LoVo (cell line): ENCODE measurements around the gene GRWD1.

Source experiments
- DNase-seq: peaks from one replicate; pipeline ENCODE4 v3.0.0-alpha.2; 2016; ENCODE audit warnings: low spot score

The GRWD1 gene

DNA sequence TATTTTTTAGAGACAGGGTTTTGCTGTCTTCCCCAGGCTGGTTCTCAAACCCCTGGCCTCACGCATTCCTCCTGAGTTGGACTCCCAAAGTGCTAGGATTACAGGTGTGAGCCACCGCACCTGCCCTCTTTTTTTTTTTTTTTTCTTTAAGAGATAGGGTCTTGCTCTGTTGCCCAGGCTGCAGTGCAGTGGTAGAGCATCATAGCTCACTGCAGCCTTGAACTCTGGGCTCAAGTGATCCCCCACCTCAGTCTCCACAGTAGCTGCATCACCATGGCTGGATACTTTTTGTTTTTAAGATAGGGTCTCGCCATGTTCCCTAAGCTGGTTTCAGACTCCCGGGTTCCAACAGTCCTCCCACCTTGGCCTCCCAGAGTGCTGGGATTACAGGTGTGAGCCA, 11.1 kb downstream of the GRWD1 start:
- DNase-seq, result no peak

DNA sequence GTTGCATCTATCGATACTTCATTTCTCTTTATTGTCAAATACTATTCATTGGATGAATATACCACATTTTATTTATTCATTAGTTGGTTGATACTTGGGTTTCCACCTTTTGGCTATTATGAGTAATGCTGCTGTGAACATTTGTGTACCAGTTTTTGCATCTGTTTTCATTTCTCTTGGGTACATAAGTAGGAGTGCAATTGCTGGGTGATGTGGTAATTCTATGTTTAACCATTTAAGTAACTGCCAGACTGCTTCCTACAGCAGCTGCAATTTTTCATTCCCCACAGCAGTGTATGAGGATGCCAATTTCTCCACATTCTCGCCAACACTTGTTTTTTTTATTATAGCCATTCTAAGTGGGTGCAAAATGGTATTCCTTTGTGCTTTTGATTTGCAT, 12.2 kb downstream of the GRWD1 start:
- DNase-seq, result no peak

DNA sequence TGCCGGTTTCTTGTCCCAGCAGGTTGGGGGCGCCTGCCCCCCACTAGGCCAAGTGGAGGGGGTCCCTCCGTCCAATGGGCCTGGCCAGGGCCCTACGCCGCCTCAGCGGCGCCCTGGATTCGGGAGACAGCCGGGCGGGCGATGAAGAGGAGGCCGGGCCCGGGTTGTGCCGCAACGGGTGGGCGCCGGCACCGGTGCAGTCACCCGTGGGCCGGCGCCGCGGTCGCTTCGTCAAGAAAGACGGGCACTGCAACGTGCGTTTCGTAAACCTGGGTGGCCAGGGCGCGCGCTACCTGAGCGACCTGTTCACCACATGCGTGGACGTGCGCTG, 15.8 kb downstream of the GRWD1 start:
- no peak for DNase-seq

DNA sequence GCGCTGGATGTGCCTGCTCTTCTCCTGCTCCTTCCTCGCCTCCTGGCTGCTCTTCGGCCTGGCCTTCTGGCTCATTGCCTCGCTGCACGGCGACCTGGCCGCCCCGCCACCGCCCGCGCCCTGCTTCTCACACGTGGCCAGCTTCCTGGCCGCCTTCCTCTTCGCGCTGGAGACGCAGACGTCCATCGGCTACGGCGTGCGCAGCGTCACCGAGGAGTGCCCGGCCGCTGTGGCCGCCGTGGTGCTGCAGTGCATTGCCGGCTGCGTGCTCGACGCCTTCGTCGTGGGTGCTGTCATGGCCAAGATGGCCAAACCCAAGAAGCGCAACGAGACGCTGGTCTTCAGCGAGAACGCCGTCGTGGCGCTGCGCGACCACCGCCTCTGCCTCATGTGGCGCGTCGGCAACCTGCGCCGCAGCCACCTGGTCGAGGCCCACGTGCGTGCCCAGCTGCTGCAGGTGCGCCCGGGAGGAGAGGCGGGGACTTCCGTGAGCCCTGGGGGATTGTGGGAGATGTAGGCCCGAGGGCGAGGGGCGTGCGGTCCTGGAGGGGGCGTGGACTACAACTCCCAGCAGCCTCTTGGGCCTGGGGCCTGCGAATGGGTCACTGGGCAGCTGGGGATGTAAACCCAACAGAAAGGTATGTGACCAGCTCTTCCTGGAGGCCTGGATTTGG, 16.3 kb downstream of the GRWD1 start:
- no peak for DNase-seq

DNA sequence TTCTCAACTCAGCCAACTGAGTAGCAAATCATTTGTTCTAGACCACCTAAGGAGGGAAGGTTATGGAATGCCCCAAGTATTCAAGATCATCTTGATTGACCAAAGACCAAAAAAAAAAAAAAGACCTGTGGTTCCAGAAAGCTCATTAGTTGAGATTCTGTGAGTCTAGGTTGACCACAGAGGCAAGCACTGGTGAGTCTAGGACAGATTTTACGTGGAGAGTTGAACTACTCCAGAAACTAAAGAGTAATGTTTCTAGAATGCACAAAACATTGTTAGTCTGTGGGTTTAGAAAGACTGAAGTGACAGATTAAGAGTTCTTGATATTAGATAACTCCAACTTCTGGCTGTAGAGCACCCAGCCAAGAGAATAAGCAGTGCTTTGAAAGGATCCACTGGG, 19.4 kb downstream of the GRWD1 start:
- DNase-seq, result no peak

DNA sequence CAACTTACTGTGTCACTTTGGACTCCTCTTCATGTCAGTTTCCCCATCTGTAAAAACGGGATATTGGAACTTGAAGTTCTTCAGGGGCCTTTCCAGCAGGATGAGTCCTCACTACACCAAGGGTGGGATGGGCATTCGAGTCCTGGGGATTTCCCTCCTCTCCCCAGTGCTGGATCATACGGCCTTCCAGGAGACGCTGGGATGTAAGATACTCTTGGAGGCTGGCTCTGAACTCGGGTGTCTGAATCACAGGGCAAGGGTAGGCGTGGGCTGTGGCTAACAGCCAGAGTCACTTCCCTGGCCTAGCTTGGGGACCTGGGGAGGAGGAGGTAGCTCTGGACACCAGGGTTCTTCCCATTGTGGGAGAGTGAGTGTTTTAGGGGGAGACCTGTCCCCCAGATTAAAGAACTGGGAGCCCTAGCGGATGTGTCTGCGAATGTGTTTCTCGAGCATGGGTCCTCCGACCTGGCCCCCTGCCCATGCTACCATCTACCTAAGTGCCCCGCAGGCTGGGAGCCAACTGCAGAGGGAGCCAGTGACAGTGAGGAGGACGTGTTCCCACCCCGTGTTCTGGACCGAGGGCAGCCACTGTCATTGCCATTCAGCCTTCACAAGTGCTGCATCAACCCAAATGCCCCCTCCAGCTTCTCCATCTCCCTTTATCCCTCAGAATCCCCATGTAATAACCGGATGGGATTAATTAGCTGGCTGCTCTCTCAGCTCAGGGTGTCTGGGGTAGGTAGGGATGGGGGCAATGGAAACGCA, 21.0 kb downstream of the GRWD1 start:
- DNase-seq, result no peak

DNA sequence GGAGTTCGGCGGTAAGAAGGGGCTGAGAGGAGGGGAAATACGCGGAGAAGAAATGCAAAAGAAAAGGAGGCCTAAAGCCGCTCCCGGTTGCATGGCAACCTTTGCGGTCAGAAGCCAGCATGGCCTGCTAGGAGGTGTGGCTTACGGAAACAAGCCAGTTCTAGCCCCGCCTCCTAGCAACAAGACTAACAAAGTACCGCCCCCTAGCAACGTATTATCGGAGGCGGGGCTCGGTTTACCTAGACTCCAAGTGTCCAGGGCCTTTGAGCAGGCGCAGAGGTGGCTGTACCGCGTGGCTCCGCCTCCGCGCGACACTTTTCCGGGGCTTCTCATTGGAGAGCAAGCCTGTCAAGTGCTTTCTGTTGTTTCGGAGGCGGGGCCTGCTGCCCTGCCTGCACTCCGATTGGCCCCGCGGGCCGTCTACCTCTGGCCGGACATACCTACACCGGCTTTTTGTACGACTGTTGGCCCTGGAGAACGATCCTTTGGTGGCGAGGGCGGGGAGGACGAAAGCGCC, 23.0 kb downstream of the GRWD1 start:
- peak; percentile 99 for DNase-seq

DNA sequence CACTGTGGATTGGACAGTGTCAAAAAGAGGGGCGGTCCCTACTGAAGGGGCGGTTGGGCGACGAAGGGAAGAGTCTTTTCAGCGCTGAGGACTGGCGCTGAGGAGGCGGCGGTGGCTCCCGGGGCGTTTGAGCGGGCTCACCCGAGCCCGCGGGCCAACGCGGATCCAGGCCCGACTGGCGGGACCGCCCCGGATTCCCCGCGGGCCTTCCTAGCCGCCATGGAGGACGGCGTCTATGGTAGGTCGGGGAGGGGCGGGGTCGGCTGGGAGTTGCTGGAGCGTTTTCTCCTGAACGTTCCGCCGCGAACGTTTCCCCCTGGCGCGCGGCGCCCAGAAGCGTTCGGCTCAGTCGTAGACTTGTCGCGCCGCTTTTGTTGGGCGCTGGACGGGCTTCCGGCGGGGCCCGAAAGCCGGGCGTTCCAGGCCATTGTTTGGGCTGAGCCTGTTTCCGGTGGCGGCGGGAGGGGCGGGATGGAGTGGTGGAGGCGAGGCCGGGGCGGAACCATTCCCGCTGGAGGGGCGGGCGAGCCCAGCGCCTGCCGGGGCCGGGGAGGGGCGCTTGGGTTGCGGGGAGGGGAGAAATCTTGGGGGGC, 23.6 kb downstream of the GRWD1 start, which contains the start of gene CYTH2:
CYTH2 (plus strand) TSS at position 81 of the 593 bp plus-strand sequence; CDS start at position 220, 139 bp downstream.
- peak; percentile 66 for DNase-seq

DNA sequence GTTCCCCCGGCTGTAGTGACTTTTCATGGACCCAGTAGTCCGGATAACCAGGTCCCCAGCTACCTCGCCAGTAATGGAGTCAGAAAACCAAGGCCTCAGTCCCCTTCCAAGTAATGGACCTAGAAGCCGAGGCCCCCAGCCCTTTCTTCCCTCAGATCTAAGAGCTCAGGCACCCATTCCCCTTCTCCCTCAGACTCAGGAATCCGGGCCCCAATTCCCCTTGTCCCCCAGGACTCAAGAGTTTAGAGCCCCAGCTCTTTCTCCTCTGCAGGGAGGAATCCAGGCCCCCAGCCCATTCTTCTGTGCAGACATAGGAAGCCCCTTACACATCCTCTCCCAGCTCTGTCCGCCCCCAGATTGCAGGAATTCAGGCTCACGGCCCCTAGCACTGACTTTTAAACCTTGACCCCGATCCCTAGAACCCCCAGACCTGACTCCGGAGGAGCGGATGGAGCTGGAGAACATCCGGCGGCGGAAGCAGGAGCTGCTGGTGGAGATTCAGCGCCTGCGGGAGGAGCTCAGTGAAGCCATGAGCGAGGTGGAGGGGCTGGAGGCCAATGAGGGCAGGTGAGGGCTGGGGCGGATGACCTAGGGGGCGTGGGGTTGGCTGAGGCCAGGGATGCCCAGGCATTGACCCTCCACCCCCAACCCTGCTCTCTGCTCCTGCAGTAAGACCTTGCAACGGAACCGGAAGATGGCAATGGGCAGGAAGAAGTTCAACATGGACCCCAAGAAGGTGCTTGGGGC, 24.3 kb downstream of the GRWD1 start:
- no peak for DNase-seq

DNA sequence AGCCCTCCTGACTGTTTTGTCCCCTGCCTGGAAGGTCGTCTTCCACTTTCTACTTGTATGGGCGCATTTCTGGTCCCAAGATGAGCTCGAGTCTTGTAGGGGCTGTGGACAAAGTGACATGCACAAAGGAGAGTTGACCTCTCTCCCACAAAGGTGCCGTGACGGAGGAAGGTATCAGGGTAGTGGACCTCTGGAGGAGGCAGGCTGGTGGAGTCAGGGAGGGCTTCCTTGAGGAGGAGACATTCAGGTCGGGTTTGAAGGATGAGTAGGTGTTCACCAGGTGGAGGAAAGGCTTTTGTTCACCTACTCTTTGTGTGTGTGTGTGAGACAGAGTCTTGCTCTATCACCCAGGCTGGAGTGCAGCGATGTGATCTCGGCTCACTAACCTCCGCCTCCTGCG, 25.1 kb downstream of the GRWD1 start:
- no peak for DNase-seq

DNA sequence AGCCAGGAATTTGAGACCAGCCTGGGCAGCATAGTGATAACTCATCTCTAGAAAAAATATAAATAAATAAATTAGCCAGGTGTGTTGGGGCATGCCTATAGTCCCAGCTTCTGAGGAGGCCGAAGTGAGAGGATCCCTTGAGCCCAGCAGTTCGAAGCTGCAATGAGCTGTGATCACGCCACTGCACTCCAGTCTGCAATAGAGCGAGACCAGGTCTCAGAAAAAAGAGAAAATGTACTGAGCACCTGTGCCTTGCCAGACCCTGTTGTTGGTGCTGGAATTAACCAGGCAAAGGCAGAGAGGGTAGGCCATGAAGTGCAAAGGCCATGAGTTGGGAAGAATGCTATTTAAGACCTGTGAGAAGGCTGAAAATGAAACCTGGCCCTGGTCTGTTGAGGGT, 26.1 kb downstream of the GRWD1 start:
- no peak for DNase-seq

DNA sequence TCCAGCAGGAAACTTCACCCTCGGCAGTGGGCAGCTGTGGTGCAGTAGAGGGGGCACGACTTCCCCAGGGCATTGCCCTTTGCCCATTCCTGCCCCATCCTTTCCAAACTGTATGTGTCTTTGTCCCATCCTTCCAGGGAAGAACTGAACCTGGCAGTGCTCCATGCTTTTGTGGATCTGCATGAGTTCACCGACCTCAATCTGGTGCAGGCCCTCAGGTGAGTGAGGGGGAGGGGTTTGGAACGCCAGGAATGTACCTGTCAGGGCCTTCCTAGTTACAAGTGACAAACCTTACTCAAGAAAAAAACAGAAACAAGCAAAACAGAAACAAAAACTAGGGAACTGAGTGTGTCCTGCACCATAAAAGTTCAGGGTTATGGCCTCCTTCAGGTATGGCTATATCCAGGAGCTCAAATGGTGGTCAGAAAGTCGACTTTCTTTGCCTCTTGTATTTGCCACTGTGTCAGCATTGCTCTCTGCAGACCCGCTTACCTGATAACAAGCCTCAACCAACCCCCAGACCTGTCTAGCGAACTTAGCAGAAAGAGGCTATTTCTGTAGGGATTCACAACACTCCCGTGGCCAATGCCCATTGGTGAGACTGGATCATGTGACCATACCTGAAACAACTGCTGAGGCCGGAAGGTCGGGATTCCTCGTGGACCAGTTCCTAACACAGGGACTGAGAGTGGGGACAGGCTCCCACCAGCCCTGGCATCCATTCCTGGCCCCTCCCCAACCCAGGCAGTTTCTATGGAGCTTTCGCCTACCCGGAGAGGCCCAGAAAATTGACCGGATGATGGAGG, 27.6 kb downstream of the GRWD1 start:
- no peak for DNase-seq

DNA sequence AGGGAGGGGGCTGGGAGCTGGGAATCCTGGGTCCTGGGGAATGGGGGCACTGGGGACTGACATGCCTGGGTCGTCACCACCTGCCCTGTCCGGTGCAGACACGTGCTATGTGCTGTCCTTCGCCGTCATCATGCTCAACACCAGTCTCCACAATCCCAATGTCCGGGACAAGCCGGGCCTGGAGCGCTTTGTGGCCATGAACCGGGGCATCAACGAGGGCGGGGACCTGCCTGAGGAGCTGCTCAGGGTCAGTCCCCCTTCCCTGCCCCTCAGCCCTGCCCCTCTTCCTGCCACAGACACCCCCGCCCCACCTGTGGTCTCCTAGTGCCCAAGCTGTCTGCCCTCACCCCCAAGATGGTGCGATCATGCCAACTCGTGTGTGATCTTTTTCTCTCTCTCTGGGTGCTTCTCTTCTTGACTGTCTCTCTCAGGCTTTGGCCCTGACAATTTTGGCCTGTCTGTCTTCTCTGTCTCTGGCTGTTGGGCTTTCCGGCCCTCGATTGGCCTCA, 28.4 kb downstream of the GRWD1 start:
- DNase-seq, result no peak

DNA sequence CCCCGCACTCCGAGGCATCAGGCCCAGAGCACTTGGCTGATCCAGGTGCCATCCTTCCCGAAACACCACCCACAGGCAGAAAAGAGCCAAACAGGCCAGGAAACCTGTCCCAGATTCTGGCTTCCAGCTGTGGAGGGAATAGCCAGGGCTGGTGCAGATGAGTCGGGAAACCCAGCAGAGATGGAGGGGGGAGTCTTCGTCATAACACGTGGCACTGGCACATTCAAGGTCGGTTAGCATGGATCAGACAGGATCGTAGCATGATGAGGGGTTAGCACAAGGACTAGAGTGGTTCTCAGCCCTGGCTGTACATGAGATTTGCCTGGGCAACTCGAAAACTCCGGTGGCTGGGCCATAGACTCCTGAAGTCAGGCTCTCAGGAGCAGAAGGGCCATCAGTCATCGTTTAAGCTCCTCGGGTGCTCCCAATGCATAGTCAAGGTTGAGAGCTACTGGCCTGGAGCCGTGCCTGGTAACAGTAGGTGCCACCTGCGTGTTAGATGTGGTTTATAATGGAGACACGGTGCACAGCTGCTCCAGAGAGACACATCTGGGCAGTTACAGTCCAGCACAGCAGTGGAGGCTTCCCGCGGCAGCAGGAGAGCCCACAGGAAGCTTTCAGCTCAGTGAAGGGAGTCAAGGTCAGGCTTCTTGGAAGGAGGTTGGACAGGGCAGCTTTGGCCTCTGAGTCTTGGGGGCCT, 29.7 kb downstream of the GRWD1 start:
- no peak for DNase-seq

DNA sequence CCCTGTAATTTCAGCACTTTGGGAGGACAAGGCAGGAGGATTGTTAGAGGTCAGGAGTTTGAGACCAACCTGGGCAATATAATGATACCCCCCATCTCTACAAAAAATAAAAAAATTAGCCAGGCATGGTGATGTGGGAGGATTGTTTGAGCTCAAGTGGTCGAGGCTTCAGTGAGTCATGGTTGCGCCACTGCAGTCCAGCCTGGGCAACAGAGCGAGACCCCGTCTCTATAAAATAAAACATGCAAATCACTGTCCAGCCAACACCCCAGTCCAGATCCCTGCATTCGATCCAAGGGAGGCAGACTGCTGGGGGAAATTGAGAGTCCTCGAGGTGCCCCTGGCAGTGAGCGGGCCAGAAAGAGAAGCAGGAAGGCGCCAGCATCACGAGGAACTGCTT, 30.4 kb downstream of the GRWD1 start:
- no peak for DNase-seq

DNA sequence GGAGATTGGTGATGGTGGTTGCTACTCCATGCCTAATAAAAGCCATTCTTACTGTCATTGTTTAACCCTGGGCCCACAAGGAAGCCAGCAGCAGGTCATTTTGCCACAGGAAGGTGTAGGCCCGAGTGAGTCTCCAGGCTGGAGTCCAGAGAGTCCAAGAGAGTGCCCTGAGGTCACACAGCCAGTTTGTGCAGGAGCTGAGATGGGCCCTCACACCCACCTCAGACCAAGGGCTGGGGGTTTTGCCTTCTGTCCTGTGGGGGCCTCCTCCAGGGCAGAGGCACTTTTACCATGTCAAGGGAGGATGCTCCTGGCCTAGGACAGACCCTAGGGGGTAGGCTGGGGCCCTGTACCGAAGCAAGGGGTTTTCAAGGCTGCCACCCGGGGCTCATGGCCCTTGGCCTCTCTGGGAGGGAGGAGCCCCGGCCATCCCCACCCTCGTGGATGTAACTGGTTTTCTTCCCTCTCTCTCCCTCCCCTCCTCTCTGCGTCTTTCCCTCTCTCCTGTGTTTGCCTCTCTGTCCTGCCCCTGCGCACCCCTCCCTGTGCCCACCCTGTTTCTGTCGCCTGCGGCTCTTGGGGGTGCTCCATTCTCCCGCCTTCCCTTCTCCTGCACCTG, 31.4 kb downstream of the GRWD1 start:
- no peak for DNase-seq

DNA sequence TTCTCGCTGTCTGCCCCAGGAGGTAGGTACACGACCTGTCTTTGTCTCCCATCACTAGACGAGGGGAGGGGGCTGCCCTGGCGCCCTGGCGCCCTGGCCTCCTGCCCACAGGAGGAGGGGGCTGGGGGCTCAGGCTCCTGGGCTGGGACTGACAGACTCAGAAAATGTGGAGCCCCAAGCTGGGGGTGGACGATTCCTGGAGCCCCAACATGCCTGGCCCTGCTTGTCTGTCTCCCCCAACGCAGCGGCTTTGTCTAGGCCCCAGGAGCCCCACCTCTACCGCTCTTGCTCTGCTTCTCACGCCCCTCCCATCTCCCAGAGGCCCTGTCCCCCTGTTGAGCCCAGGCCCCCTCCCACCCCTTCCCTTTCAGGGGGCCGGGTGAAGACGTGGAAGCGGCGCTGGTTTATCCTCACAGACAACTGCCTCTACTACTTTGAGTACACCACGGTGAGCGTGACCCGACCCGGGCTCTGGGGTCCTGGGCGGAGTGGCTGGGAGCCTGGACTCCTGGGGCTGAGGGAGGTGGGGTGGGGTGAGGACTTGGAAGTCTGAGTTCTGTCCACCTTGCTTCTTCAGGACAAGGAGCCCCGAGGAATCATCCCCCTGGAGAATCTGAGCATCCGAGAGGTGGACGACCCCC, 32.0 kb downstream of the GRWD1 start:
- DNase-seq, result no peak

DNA sequence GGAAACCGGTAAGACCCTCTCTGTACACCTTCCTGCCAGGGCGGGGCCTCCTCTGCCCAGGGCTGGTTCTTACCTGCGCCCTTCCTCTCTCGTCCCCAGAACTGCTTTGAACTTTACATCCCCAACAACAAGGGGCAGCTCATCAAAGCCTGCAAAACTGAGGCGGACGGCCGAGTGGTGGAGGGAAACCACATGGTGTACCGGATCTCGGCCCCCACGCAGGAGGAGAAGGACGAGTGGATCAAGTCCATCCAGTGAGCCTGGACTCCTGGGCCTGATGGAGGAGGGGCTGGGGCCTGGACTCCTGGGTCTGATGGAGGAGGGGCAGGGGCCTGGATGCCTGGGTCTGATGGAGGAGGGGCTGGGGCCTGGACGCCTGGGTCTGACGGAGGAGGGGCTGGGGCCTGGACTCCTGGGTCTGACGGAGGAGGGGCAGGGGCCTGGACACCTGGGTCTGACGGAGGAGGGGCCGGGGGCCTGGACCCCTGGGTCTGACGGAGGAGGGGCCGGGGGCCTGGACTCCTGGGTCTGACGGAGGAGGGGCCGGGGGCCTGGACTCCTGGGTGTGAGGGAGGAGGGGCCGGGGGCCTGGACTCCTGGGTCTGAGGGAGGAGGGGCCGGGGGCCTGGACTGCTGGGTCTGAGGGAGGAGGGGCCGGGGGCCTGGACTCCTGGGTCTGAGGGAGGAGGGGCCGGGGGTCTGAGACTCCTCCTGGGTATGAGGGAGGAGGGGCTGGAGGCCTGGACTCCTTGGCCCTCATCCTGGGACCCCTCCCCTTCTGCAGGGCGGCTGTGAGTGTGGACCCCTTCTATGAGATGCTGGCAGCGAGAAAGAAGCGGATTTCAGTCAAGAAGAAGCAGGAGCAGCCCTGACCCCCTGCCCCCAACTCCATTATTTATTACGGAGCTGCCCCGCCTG, 32.8 kb downstream of the GRWD1 start:
- no peak for DNase-seq

DNA sequence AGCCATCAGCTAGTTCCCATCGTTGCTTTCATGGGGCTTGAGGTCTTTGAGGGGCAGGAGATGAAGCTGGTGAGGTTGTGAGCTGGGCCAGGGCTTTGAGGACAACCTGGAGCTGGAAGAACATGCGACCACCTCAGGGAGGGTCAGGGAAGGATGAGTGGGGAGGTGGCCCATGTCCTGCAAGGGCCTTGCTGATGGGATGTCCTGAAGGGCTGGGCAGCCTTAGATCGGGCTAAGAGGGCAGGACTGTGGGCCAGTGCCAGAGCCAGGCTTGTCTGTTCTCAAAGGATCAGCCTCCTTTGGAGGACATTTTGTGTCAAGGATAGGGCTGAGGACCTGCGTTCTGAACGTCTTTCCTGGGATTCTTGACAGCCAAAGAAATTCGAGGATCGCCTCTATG, 33.9 kb downstream of the GRWD1 start:
- no peak for DNase-seq
